Left lung (tissue), 10 donors: ENCODE measurements around the gene EBF4. TPM values are rescaled to one million over a fixed set of nuclear protein-coding genes. Genes with fewer than 3 reads are reported as not detected.
A peak's percentile ranks its signal among the peaks of the same experiment; 100 is the strongest.

ENCODE experiments used
- ATAC-seq: fragments of 200-7000 bp; cut with Tn5 transposase; one replicate; pipeline ENCODE4 v1.9.1; 2020; ENCODE audit warnings: moderate library complexity
- DNase-seq, 4 donors: peaks; one replicate each; pipeline ENCODE4 v3.0.0-alpha.2; 2013 to 2020
- H3K27ac ChIP-seq, 2 donors: fragments of 200-600 bp; sonication (generic) in 1 of 2; one replicate each; pipeline versions ENCODE4 v1.5.0 to v1.8.0; 2020 to 2021
- H3K27me3 ChIP-seq, 2 donors: fragments of 200-600 bp; sonication (generic) in 1 of 2; one replicate each; pipeline versions ENCODE4 v1.5.0 to v1.8.0; 2020 to 2021
- H3K36me3 ChIP-seq, 2 donors: fragments of 200-600 bp; sonication (generic) in 1 of 2; one replicate each; pipeline versions ENCODE4 v1.5.0 to v1.8.0; 2020 to 2021
- H3K4me1 ChIP-seq, 2 donors: fragments of 200-600 bp; one replicate each; pipeline ENCODE4 v1.8.0; 2021
- H3K4me3 ChIP-seq, 2 donors: fragments of 200-600 bp; sonication (generic) in 1 of 2; one replicate each; pipeline versions ENCODE4 v1.5.0 to v1.8.0; 2020 to 2021; ENCODE audit warnings: mild to moderate bottlenecking in 1 of 2
- H3K9me3 ChIP-seq, 2 donors: fragments of 200-600 bp; sonication (generic) in 1 of 2; one replicate each; pipeline versions ENCODE4 v1.5.0 to v1.8.0; 2020 to 2021
- CTCF ChIP-seq, 2 donors: fragments of 200-600 bp; sonication (generic) in 1 of 2; IDR thresholded peaks; one replicate each; pipeline versions ENCODE4 v1.5.0 to v1.8.0; 2021; ENCODE audit warnings: antibody characterized with exemption in 2 of 2
- intact Hi-C, 2 donors: fragments of 100-400 bp; cut with DNase I; formaldehyde crosslinking; loops; one replicate each; pipeline versions ENCODE4 v1.11.2 to v1.14.2; 2022
- polyA plus RNA-seq, 6 donors: library from polyadenylated mRNA; unstranded; fragments of 120-200 nt; gene quantifications; one replicate each; pipeline ENCODE4 v1.2.1, GENCODE V29; 2013; ENCODE audit not compliant: insufficient read length in 6 of 6
- total RNA-seq, 2 donors: library from RNA; stranded (reverse); fragmentation: NEBNext Ultra II Directional; extraction: Animal tissue kit (Norgen Biotek cat#: 25700); gene quantifications; one replicate each; pipeline ENCODE4 v1.2.1, GENCODE V29; 2021
- donor health status: DM: no; HTN: yes; CAD: no.
- donor health status: DM: no; HTN: no; CAD: no.

EBF4 gene
- total and polyA plus RNA-seq, 8 donors = 10.0 to 55.9 (median 40.0) TPM

GRCh38 chr20:2799688-2800520 is 107.3 kb downstream of the EBF4 start:
- intact Hi-C loops = no loop called here
- Histone ChIP-seq H3K4me3 (peak overlapping the region; percentile 28 to 31), H3K36me3 (no peaks in the 10 kb centered on the region), H3K27me3 (peaks cover 38 to 96% of the 10 kb centered on the region in 2 donors), H3K4me1 (peaks cover 0 to 25% of the 10 kb centered on the region in 2 donors), H3K27ac (no peak overlapping the region), H3K9me3 (no peaks in the 10 kb centered on the region)
- no peak for TF ChIP-seq CTCF (IDR thresholded peaks at IDR 0.05)
- ATAC-seq = peak; percentile 48
- peak in 2 of 4 donors; percentile 21 to 33 for DNase-seq

- ATAC-seq (peak; percentile 60), DNase-seq (peak in 3 of 4 donors; percentile 42 to 77 (median 61))
- H3K4me3 ChIP-seq = peak within 1 kb of the TSS; percentile 28 to 31
- H3K27me3 ChIP-seq = peaks cover 46 to 96% of the 10 kb centered on the region in 2 donors
- TF ChIP-seq CTCF (IDR thresholded peaks at IDR 0.05) = no peak
- H3K27ac ChIP-seq = no peak within 1 kb of the TSS
- no peaks in the 10 kb centered on the region for H3K36me3 ChIP-seq
- H3K4me1 ChIP-seq = peaks cover 0 to 25% of the 10 kb centered on the region in 2 donors
- no peaks in the 10 kb centered on the region for H3K9me3 ChIP-seq
- intact Hi-C loops = no loop called here
These were observed 108.1 kb downstream of the EBF4 start, which contains the start of gene CPXM1 for GRCh38 chr20:2800521-2801285. Gene CPXM1, minus strand, starts transcription at chr20:2800627. Its CDS starts 55 bp downstream, at chr20:2800572.

- TF ChIP-seq CTCF (IDR thresholded peaks at IDR 0.05) = no peak
- DNase-seq (no peak), ATAC-seq (no peak)
- Histone ChIP-seq H3K27me3 (peaks cover 53 to 98% of the 10 kb centered on the region in 2 donors), H3K36me3 (no peaks in the 10 kb centered on the region), H3K4me3 (no peak overlapping the region), H3K27ac (no peak overlapping the region), H3K9me3 (no peaks in the 10 kb centered on the region), H3K4me1 (peaks cover 0 to 25% of the 10 kb centered on the region in 2 donors)
- intact Hi-C loops = no loop called here
These were observed 108.7 kb downstream of the EBF4 start for GRCh38 chr20:2801286-2801728.

GRCh38 chr20:2804041-2804828 is 111.7 kb downstream of the EBF4 start:
- Histone ChIP-seq H3K36me3 (no peaks in the 10 kb centered on the region), H3K27me3 (peaks cover 61 to 100% of the 10 kb centered on the region in 2 donors), H3K4me3 (no peak overlapping the region), H3K4me1 (peaks cover 0 to 22% of the 10 kb centered on the region in 2 donors), H3K9me3 (no peaks in the 10 kb centered on the region), H3K27ac (no peak overlapping the region)
- TF ChIP-seq CTCF (IDR thresholded peaks at IDR 0.05) = no peak
- DNase-seq (no peak), ATAC-seq (no peak)
- intact Hi-C loops = no loop called here
